Measurements from ENCODE around the gene USP6NL.

The USP6NL gene

GRCh38 chr10:11404901-11405300 is 206.5 kb downstream of the USP6NL start:
- ChIA-PET POLR2A (no interaction called here), CTCF (interaction anchor here (1.2 to 1.4 kb wide), 2 partner anchors 19 to 77 kb away, joined by 3 read pairs; no protein-coding TSS in a partner anchor)
- no peak for DNase-seq (ENCODE audit: extremely low spot score)
- TF ChIP-seq CTCF (IDR thresholded peaks at IDR 0.05; ENCODE audit: control extremely low read depth, extremely low read depth, low read depth, missing control alignments) = no peak

Measured in GM10248 (cell line).